Posterior cingulate gyrus (tissue), 11 donors: ENCODE results near the gene ARMC5.
"Not testable (repeated sequence)": the region's sequence is repeated elsewhere in the genome, so short reads cannot be mapped to it uniquely, and the experiment has no call there.

Experiments used
- DNase-seq, 10 donors: peaks; one replicate each; pipeline versions ENCODE4 v3.0.0 to v3.0.0-alpha.2; 2020 to 2021; ENCODE audit warnings: mixed read lengths in 3 of 10
- intact Hi-C: fragments of 100-400 bp; cut with DNase I; formaldehyde crosslinking; loops from one replicate; pipeline ENCODE4 v1.15.1; 2023

ARMC5 gene

GRCh38 chr16:31458844-31459686 lies at the start of gene ARMC5:
Gene ARMC5 (plus strand): TSS chr16:31459501. CDS start chr16:31459525, 24 bp downstream.
- intact Hi-C loops: loop anchor here (5.0 to 10.0 kb wide), 5 partner anchors 256 to 504 kb away; partner anchors contain the start of genes FUS, KAT8, SETD1A and ZNF646
- DNase-seq: peak; percentile 96 to 100 (median 98)

GRCh38 chr16:31410082-31410481 lies 49.2 kb upstream of the ARMC5 start:
- intact Hi-C loops: no loop called here
- DNase-seq: peak in 1 of 10 donors; percentile 47

GRCh38 chr16:31411024-31411844 lies 48.1 kb upstream of the ARMC5 start:
- intact Hi-C loops: no loop called here
- DNase-seq: peak in 1 of 10 donors; percentile 61

GRCh38 chr16:31412750-31413149 lies 46.6 kb upstream of the ARMC5 start:
- peak in 1 of 10 donors; percentile 46 for DNase-seq
- intact Hi-C loops: no loop called here

- intact Hi-C loops: no loop called here
- peak in 1 of 10 donors; percentile 40 for DNase-seq
Observed at GRCh38 chr16:31413381-31413780, 45.9 kb upstream of the ARMC5 start.

- intact Hi-C loops: no loop called here
- DNase-seq: no peak
Observed at GRCh38 chr16:31413943-31414342, 45.4 kb upstream of the ARMC5 start.

- intact Hi-C loops: no loop called here
- peak in 1 of 10 donors; percentile 2 for DNase-seq
Observed at GRCh38 chr16:31414706-31415105, 44.6 kb upstream of the ARMC5 start.

GRCh38 chr16:31416371-31416770 lies 42.9 kb upstream of the ARMC5 start:
- peak in 2 of 10 donors; percentile 38 to 58 for DNase-seq
- intact Hi-C loops: no loop called here

- DNase-seq: peak in 1 of 10 donors; percentile 59
- intact Hi-C loops: not testable (repeated sequence)
Observed at GRCh38 chr16:31417036-31417435, 42.3 kb upstream of the ARMC5 start.

- intact Hi-C loops: no loop called here
- peak in 3 of 10 donors; percentile 1 to 51 (median 15) for DNase-seq
Observed at GRCh38 chr16:31417916-31418315, 41.4 kb upstream of the ARMC5 start.

GRCh38 chr16:31420037-31420436 lies 39.3 kb upstream of the ARMC5 start:
- peak in 1 of 10 donors; percentile 2 for DNase-seq
- intact Hi-C loops: no loop called here

GRCh38 chr16:31421587-31421986 lies 37.7 kb upstream of the ARMC5 start:
- intact Hi-C loops: no loop called here

GRCh38 chr16:31423241-31423640 lies 36.1 kb upstream of the ARMC5 start:
- peak in 2 of 10 donors; percentile 10 to 20 for DNase-seq
- intact Hi-C loops: no loop called here

More at GRCh38 chr16:31421587-31421986, 37.7 kb upstream of the ARMC5 start:
- peak in 1 of 10 donors; percentile 9 for DNase-seq

- intact Hi-C loops: no loop called here
- peak in 3 of 10 donors; percentile 21 to 51 (median 40) for DNase-seq
Observed at GRCh38 chr16:31423801-31424200, 35.5 kb upstream of the ARMC5 start.

- intact Hi-C loops: no loop called here
- peak in 9 of 10 donors; percentile 36 to 94 (median 56) for DNase-seq
Observed at GRCh38 chr16:31427441-31428278, 31.6 kb upstream of the ARMC5 start.

- intact Hi-C loops: no loop called here
- DNase-seq: no peak
Observed at GRCh38 chr16:31428279-31428597, 31.1 kb upstream of the ARMC5 start, which contains the start of gene COX6A2. Gene COX6A2 (minus strand): TSS chr16:31428360. CDS start chr16:31428325, 35 bp downstream.

GRCh38 chr16:31428638-31429247 lies 30.6 kb upstream of the ARMC5 start:
- DNase-seq: peak in 2 of 10 donors; percentile 41 to 57
- intact Hi-C loops: no loop called here

GRCh38 chr16:31429314-31429713 lies 30.0 kb upstream of the ARMC5 start:
- intact Hi-C loops: no loop called here
- DNase-seq: peak in 2 of 10 donors; percentile 25

- DNase-seq: no peak
- intact Hi-C loops: no loop called here
Observed at GRCh38 chr16:31429796-31430195, 29.5 kb upstream of the ARMC5 start.
